ENCODE results near the gene PTK7. TPM values are rescaled to one million over a fixed set of nuclear protein-coding genes. Genes with fewer than 3 reads are reported as not detected.
A peak's percentile ranks its signal among the peaks of the same experiment; 100 is the strongest.

The PTK7 gene
- total RNA-seq, 1 donor from 2014 or later, result 155 TPM

- Mint-ChIP-seq H3K4me1 (ENCODE audit: unreplicated experiment) (peaks cover 32% of the 10 kb centered on the region), H3K36me3 (no peaks in the 10 kb centered on the region), H3K27me3 (no peaks in the 10 kb centered on the region), H3K4me3 (peak overlapping the region; percentile 93), H3K27ac (peak overlapping the region; percentile 97), H3K9me3 (no peaks in the 10 kb centered on the region)
- no peak for TF ChIP-seq CTCF (conservative IDR thresholded peaks at IDR 0.05)
- no peak for DNase-seq (ENCODE audit: extremely low spot score, unreplicated experiment)
Measured at GRCh38 chr6:43170417-43170930, 94.4 kb downstream of the PTK7 start.

DNA sequence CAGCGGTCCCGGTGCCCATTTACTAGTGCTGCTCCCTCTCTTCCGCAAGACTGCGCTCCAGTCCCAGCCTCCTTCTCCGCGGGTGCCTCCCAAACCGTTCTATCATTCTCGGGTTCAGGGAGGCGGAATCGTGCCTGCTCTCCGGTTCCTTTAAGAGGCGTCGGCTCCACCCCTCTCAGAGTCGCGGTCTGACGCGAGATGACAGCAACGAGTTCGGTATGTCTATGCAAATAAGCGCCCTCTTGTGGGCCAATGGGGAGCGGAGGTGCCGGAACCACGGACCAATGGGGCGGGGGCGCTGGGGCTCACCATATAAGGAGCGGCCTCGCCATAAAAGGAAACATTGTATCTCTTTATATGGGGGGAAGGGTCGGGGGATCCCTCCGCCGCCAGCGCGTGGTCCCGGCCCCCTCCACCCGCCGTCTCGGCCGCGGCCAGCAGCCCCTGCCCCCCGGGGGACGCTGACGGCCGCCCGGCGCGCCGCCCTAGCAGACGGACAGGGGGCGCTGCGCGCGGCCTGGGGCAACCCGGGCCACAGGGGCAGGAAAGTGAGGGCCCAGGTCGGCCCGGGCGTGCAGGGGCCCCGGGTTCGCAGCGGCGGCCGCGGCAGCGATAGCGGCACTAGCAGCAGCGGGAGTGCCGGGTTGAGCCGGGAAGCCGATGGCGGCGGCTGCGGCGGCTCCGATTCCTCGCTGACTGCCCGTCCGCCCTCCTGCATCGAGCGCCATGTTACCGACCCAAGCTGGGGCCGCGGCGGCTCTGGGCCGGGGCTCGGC lies 95.0 kb downstream of the PTK7 start, which contains the start of gene SRF:
SRF (plus strand) TSS at position 339 of the 776 bp plus-strand sequence; CDS start at position 727, 388 bp downstream.
- H3K4me3 Mint-ChIP-seq, result peak within 1 kb of the TSS; percentile 99
- TF ChIP-seq CTCF (conservative IDR thresholded peaks at IDR 0.05), result peak; percentile 90
- no peaks in the 10 kb centered on the region for H3K27me3 Mint-ChIP-seq
- no peaks in the 10 kb centered on the region for H3K36me3 Mint-ChIP-seq
- no peaks in the 10 kb centered on the region for H3K9me3 Mint-ChIP-seq
- peak within 1 kb of the TSS; percentile 97 for H3K27ac Mint-ChIP-seq
- DNase-seq (ENCODE audit: extremely low spot score, unreplicated experiment), result peak; percentile 100
- peaks cover 32% of the 10 kb centered on the region for H3K4me1 Mint-ChIP-seq (ENCODE audit: unreplicated experiment)

GRCh38 chr6:43171707-43172103 lies 95.6 kb downstream of the PTK7 start:
- H3K27me3 Mint-ChIP-seq, result no peaks in the 10 kb centered on the region
- no peaks in the 10 kb centered on the region for H3K36me3 Mint-ChIP-seq
- no peak for TF ChIP-seq CTCF (conservative IDR thresholded peaks at IDR 0.05)
- H3K27ac Mint-ChIP-seq, result peak overlapping the region; percentile 93
- no peaks in the 10 kb centered on the region for H3K9me3 Mint-ChIP-seq
- H3K4me1 Mint-ChIP-seq (ENCODE audit: unreplicated experiment), result peaks cover 32% of the 10 kb centered on the region
- no peak for DNase-seq (ENCODE audit: extremely low spot score, unreplicated experiment)
- H3K4me3 Mint-ChIP-seq, result peak overlapping the region; percentile 99

DNA sequence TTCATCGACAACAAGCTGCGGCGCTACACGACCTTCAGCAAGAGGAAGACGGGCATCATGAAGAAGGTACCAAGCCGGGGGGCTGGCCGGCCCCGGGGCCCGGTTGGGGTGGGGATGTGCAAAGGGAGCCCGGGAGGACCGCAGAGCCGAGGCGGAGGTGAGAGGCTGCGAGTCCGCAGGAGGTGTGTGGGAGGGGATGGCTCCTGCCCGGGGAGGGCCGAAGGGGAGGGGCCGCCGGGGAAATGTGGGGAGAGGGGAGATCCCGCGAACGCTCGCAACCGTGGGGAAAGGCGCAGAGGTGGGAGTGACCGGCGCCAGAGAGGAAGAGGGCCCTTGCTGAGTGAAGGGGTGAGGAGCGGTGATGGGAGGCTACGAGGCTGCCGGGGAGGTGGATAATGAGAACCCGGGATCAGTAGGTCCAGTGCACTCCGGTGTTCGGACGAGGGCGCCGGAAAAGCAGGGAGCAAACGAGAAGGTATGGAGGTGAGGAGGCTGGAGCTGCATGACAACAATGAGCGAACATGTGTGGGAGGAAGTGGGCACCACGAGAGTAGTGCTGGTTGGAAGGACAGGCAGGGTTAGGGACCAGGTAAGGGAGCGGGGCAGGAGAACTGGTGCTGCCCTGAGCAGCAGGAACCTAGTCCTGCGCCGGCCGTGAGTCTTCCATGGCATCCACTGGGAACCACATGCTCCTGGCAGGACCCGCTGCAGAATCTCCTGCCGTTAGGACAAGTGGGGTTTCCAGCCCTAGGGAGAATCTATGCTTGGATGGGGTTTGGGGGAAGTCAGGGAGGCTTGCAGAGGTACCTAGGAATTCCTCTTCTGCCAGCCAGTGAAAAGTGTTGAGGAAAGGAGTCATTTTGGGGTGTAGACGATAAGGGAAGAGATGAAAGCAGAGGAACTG lies 96.2 kb downstream of the PTK7 start:
- H3K36me3 Mint-ChIP-seq, result no peaks in the 10 kb centered on the region
- no peaks in the 10 kb centered on the region for H3K9me3 Mint-ChIP-seq
- H3K27me3 Mint-ChIP-seq, result no peaks in the 10 kb centered on the region
- H3K27ac Mint-ChIP-seq, result peak overlapping the region; percentile 93
- peak overlapping the region; percentile 99 for H3K4me3 Mint-ChIP-seq
- H3K4me1 Mint-ChIP-seq (ENCODE audit: unreplicated experiment), result peaks cover 32% of the 10 kb centered on the region
- TF ChIP-seq CTCF (conservative IDR thresholded peaks at IDR 0.05), result no peak
- DNase-seq (ENCODE audit: extremely low spot score, unreplicated experiment), result peak; percentile 77

DNA sequence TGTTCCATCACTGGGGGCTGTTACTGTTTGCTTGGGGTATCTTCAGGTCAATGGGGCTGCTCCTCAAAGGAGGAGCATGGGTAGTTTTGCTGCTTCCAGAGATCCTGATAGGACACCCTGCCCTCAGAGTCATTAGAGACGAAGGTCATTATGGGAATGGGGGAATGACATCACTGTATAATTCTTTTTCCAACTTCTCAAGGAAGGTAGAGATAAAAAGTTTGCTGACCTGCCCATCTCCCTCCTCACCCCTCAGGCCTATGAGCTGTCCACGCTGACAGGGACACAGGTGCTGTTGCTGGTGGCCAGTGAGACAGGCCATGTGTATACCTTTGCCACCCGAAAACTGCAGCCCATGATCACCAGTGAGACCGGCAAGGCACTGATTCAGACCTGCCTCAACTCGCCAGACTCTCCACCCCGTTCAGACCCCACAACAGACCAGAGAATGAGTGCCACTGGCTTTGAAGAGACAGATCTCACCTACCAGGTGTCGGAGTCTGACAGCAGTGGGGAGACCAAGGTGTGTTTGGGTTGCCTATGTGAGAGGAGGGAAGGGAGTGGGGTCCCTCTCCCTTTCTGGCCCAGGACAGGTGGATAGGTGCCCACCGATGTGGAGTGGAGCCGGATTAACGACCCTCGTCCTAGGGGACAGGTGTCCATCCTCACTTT lies 97.6 kb downstream of the PTK7 start:
- TF ChIP-seq CTCF (conservative IDR thresholded peaks at IDR 0.05), result no peak
- DNase-seq (ENCODE audit: extremely low spot score, unreplicated experiment), result no peak
- Mint-ChIP-seq H3K9me3 (no peaks in the 10 kb centered on the region), H3K36me3 (peaks cover 9% of the 10 kb centered on the region), H3K4me3 (peak overlapping the region; percentile 99), H3K27me3 (no peaks in the 10 kb centered on the region), H3K4me1 (ENCODE audit: unreplicated experiment) (peaks cover 25% of the 10 kb centered on the region), H3K27ac (peak overlapping the region; percentile 93)
